Smooth muscle cell (in vitro differentiated cells): Measurements from ENCODE around the gene FAM229A. TPM values are rescaled to one million over a fixed set of nuclear protein-coding genes. Genes with fewer than 3 reads are reported as not detected.
"Not testable (repeated sequence)": the region's sequence is repeated elsewhere in the genome, so short reads cannot be mapped to it uniquely, and the experiment has no call there.

Experiments
- DNase-seq: peaks from one replicate; lab custom pipeline; 2025; ENCODE audit not compliant: unreplicated experiment; lab: John Stamatoyannopoulos, UW
- H2AFZ ChIP-seq: fragments of 200-600 bp; sonication (generic); 2 replicates; pipeline ENCODE4 v1.6.0; 2016; ENCODE audit warnings: antibody characterized with exemption, low read depth, mild to moderate bottlenecking
- H3F3A ChIP-seq: fragments of 200-600 bp; sonication (generic); 2 replicates; pipeline ENCODE4 v1.6.0; 2017; ENCODE audit warnings: antibody characterized with exemption, low read depth
- H3K27ac ChIP-seq: fragments of 200-600 bp; sonication (generic); 2 replicates; pipeline ENCODE4 v1.5.1; 2016; ENCODE audit warnings: low read depth, mild to moderate bottlenecking
- H3K27me3 ChIP-seq: fragments of 200-600 bp; sonication (generic); 2 replicates; pipeline ENCODE4 v1.6.1; 2016; ENCODE audit warnings: low read depth, mild to moderate bottlenecking
- H3K36me3 ChIP-seq: fragments of 200-600 bp; sonication (generic); 2 replicates; pipeline ENCODE4 v1.5.1; 2016; ENCODE audit warnings: low read depth
- H3K4me1 ChIP-seq: fragments of 200-600 bp; sonication (generic); 2 replicates; pipeline ENCODE4 v1.5.1; 2016; ENCODE audit warnings: low read depth
- H3K4me2 ChIP-seq: fragments of 200-600 bp; sonication (generic); 2 replicates; pipeline ENCODE4 v1.6.0; 2016; ENCODE audit warnings: mild to moderate bottlenecking
- H3K4me3 ChIP-seq: fragments of 200-600 bp; sonication (generic); 2 replicates; pipeline ENCODE4 v1.5.1; 2016; ENCODE audit warnings: mild to moderate bottlenecking
- H3K79me2 ChIP-seq: fragments of 200-600 bp; sonication (generic); 2 replicates; pipeline ENCODE4 v1.6.0; 2016; ENCODE audit warnings: low read depth, mild to moderate bottlenecking
- H3K9ac ChIP-seq: fragments of 200-600 bp; sonication (generic); 2 replicates; pipeline ENCODE4 v1.6.0; 2016; ENCODE audit warnings: low read depth
- H3K9me3 ChIP-seq: fragments of 200-600 bp; sonication (generic); replicated peaks from 2 replicates; pipeline ENCODE4 v1.5.1; 2016; ENCODE audit warnings: low read depth
- H4K20me1 ChIP-seq: fragments of 200-600 bp; sonication (generic); 2 replicates; pipeline ENCODE4 v1.6.0; 2016; ENCODE audit warnings: low read depth
- WGBS: methylation state at CpG from one replicate; pipeline ENCODE4 v1.1.7; 2016; ENCODE audit warnings: low lambda C conversion rate; 5-methylcytosine and 5-hydroxymethylcytosine counted together
- polyA plus RNA-seq: library from polyadenylated mRNA; unstranded; fragments of >200 nt; fragmentation: Nextera tagmentation; extraction: Ambion mirVana; gene quantifications from 2 replicates; pipeline ENCODE4 v1.2.1, GENCODE V29; 2016
- total RNA-seq: library from RNA; depleted of rRNA; stranded (reverse); fragments of >200 nt; gene quantifications from 2 replicates; pipeline ENCODE4 v1.2.3, GENCODE V29; 2014
- TF ChIP-seq, protein P1 (sequence below): fragments of 200-600 bp; sonication (generic); IDR thresholded peaks from 2 replicates; pipeline ENCODE4 v1.5.1; 2017; ENCODE audit warnings: borderline replicate concordance, mild to moderate bottlenecking, antibody characterized with exemption; ENCODE audit not compliant: insufficient read depth, poor library complexity, severe bottlenecking

The FAM229A gene
- total and polyA plus RNA-seq, 2 experiments from 2014 or later: 1.6 to 11.1 TPM

DNA sequence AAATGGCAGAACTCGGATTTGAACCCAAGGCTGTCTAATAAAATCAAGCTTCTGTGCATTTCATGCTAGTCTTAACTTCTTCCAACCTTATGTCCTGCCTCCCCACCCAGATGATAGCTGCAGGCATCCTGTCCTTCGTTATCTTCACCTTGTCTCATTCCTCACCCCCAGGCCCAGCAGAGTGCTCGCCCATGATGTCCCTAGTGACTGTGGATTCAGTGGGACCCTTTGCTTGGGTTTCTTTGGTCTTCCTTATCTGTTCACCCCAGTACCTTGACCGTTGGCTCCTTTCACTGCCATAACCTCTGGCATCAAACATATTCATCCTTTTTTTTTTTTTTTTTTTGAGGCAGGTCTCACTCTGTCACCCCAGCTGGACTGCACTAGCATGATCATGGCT lies 37.6 kb upstream of the FAM229A start:
- 75% methylated on average over 4 of the region's 4 CpGs for WGBS
- Histone ChIP-seq H3K4me3 (no peak overlapping the region), H3K4me2 (no peak overlapping the region), H3K79me2 (no peaks in the 10 kb centered on the region), H3K36me3 (no peaks in the 10 kb centered on the region), H3F3A (no peaks in the 10 kb centered on the region), H3K4me1 (no peaks in the 10 kb centered on the region), H3K27ac (no peak overlapping the region), H4K20me1 (no peaks in the 10 kb centered on the region), H3K27me3 (no peaks in the 10 kb centered on the region), H3K9me3 (no peaks in the 10 kb centered on the region), H3K9ac (no peak overlapping the region), H2AFZ (no peak overlapping the region)
- TF ChIP-seq, protein P1, sequence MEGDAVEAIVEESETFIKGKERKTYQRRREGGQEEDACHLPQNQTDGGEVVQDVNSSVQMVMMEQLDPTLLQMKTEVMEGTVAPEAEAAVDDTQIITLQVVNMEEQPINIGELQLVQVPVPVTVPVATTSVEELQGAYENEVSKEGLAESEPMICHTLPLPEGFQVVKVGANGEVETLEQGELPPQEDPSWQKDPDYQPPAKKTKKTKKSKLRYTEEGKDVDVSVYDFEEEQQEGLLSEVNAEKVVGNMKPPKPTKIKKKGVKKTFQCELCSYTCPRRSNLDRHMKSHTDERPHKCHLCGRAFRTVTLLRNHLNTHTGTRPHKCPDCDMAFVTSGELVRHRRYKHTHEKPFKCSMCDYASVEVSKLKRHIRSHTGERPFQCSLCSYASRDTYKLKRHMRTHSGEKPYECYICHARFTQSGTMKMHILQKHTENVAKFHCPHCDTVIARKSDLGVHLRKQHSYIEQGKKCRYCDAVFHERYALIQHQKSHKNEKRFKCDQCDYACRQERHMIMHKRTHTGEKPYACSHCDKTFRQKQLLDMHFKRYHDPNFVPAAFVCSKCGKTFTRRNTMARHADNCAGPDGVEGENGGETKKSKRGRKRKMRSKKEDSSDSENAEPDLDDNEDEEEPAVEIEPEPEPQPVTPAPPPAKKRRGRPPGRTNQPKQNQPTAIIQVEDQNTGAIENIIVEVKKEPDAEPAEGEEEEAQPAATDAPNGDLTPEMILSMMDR: no peak
- DNase-seq: no peak

DNA sequence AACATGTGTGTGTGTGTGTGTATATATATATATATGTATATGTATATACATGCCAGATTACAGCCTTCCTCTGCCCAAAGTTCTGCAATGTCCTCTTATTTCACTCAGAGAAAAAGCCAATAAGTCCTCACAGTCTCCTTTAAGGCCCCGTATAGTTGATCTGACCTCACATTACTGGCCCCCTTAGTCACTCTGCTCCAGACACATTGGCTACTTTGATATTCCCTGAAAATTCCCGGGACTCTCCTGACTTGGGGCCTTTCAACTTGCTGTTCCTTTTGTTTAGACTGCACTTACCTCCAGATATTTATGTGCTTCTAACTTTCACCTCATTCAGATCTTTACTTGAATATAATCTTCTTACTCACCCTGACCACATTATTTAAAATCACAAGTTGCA lies 36.1 kb upstream of the FAM229A start:
- H3K27ac ChIP-seq: peak overlapping the region; percentile 48
- no peak overlapping the region for H3K9ac ChIP-seq
- no peak overlapping the region for H3K4me2 ChIP-seq
- no peak overlapping the region for H3K4me3 ChIP-seq
- H2AFZ ChIP-seq: no peak overlapping the region
- H3K27me3 ChIP-seq: no peaks in the 10 kb centered on the region
- H3K4me1 ChIP-seq: peaks cover 3% of the 10 kb centered on the region
- H3K79me2 ChIP-seq: peaks cover 7% of the 10 kb centered on the region
- H3F3A ChIP-seq: no peaks in the 10 kb centered on the region
- H3K36me3 ChIP-seq: no peaks in the 10 kb centered on the region
- H4K20me1 ChIP-seq: no peaks in the 10 kb centered on the region
- H3K9me3 ChIP-seq: no peaks in the 10 kb centered on the region
- TF ChIP-seq, protein P1: no peak
- 35% methylated on average over 2 of the region's 2 CpGs for WGBS
- DNase-seq: no peak

DNA sequence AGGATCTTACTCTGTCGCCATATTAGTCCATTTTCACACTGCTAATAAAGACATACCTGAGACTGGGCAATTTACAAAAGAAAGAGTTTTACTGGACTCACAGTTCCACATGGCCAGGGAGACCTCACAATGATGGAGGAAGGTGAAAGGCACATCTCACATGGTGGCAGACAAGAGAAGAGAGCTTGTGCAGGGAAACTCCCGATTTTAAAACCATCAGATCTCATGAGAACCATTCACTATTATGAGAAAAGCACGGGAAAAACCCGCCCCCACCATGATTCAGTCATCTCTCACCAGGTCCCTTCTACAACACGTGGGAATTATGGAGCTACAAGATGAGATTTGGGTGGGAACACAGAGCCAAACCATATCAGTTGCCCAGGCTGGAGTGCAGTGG lies 34.2 kb upstream of the FAM229A start:
- 80% methylated on average over 5 of the region's 5 CpGs for WGBS
- peaks cover 25% of the 10 kb centered on the region for H3K79me2 ChIP-seq
- not testable (repeated sequence) for H2AFZ ChIP-seq, H3K4me3 ChIP-seq, H3F3A ChIP-seq, H3K9me3 ChIP-seq, DNase-seq, H3K27me3 ChIP-seq, H4K20me1 ChIP-seq, H3K4me1 ChIP-seq, H3K27ac ChIP-seq, H3K36me3 ChIP-seq, H3K4me2 ChIP-seq, H3K9ac ChIP-seq

DNA sequence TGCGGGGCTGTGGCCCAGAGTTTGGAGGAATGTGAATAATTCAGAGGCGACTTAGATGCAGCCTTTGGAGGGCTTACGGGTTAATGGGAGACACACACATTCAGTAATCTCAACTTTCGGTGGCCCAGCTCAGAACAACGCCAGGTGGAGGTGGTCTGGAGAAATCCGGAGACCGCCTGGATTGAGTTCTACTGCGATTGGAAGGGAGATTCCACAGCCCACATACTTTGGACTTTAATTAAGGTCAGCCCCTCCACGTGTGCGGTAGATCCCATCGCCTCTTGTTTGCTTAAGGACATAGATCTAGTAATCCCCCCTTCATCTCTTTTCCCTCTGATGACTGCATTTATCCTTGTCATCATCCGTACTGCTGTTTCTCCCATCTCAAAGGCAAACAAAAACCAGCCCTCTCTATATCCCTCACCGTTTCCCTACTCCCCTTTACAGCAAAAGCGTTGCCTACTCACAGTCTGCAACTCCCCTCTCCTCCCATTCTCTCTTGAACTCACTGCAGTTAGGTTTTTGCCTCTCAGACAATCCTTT lies 32.7 kb upstream of the FAM229A start:
- under 1% methylated on average over 14 of the region's 14 CpGs for WGBS
- no peaks in the 10 kb centered on the region for H3K36me3 ChIP-seq
- H3K27ac ChIP-seq: peak overlapping the region; percentile 96
- H3K9ac ChIP-seq: peak overlapping the region; percentile 98
- TF ChIP-seq, protein P1: no peak
- H3K79me2 ChIP-seq: peaks cover 40% of the 10 kb centered on the region
- no peaks in the 10 kb centered on the region for H3K27me3 ChIP-seq
- no peaks in the 10 kb centered on the region for H3F3A ChIP-seq
- peak overlapping the region; percentile 88 for H2AFZ ChIP-seq
- peaks cover 7% of the 10 kb centered on the region for H3K4me1 ChIP-seq
- H3K9me3 ChIP-seq: no peaks in the 10 kb centered on the region
- no peak for DNase-seq
- peak overlapping the region; percentile 89 for H3K4me2 ChIP-seq
- H3K4me3 ChIP-seq: peak overlapping the region; percentile 82
- H4K20me1 ChIP-seq: peaks cover 11% of the 10 kb centered on the region
